Type B pancreatic cell (in vitro differentiated cells): ENCODE measurements around the gene STEAP4. TPM values are rescaled to one million over a fixed set of nuclear protein-coding genes. Genes with fewer than 3 reads are reported as not detected.

Experiments used
- DNase-seq: peaks from one replicate; pipeline ENCODE4 v3.0.0; 2021; ENCODE audit warnings: mixed read lengths; ENCODE audit not compliant: unreplicated experiment; ENCODE audit errors: extremely low spot score
- H3K27ac Mint-ChIP-seq: 2 replicates; pipeline ENCODE4 v1.8.0; 2021; ENCODE audit warnings: mild to moderate bottlenecking, mixed read lengths
- H3K27me3 Mint-ChIP-seq: 2 replicates; pipeline ENCODE4 v1.8.0; 2021; ENCODE audit warnings: mixed read lengths
- H3K36me3 Mint-ChIP-seq: 2 replicates; pipeline ENCODE4 v1.8.0; 2021; ENCODE audit warnings: mixed read lengths
- H3K4me1 Mint-ChIP-seq: one replicate; pipeline ENCODE4 v1.8.0; 2021; ENCODE audit warnings: mixed read lengths; ENCODE audit not compliant: unreplicated experiment
- H3K4me3 Mint-ChIP-seq: 2 replicates; pipeline ENCODE4 v1.8.0; 2021; ENCODE audit warnings: mild to moderate bottlenecking, mixed read lengths
- H3K9me3 Mint-ChIP-seq: 2 replicates; pipeline ENCODE4 v1.8.0; 2021; ENCODE audit warnings: mixed read lengths
- CTCF ChIP-seq: fragments of 200-600 bp; sonication (generic); conservative IDR thresholded peaks from 2 replicates; pipeline ENCODE4 v1.5.0; 2021; ENCODE audit warnings: antibody characterized with exemption, mild to moderate bottlenecking
- long read RNA-seq: library from polyadenylated mRNA; unstranded; transcript quantifications from one replicate; pipeline ENCODE4 v2.0.0, GENCODE V29; 2020
- total RNA-seq: library from RNA; stranded (reverse); gene quantifications from 2 replicates; pipeline ENCODE4 v1.2.1, GENCODE V29; 2021; ENCODE audit warnings: low replicate concordance

The STEAP4 gene
- total RNA-seq: 1.2 and 1.6 TPM in 2 replicates
- long read RNA-seq, full-length matches to known transcripts: 1 of 2 reads
- long read RNA-seq, partial matches to known transcripts: 0 of 2 reads
- long read RNA-seq, other reads (novel, unspliced or antisense): 1 of 2 reads

DNA sequence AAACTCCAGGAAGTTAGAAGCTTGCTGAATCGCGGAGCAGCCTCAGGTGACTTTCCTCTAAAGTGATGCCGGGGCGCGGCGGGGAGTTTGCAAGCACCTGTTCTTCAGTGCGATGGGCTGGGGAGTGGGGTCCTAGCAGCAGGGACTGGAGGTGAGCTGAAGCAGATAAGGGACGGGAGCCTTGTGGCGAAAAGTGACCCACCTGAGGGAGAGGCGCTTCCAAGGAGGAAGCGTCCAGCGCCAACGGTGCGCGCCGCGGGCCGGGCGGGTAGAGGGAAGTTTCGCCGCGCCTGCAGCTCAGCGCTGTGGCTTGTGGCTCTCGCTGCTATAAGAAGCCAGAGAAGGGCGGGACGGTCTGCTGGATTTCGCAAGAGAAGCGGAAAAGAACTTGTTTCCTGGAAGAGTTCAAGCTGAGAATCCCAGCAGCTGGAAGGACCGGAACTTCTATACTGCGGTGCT lies at the start of gene STEAP4:
TSS of gene STEAP4 (minus strand) at position 305 of the 459 bp plus-strand sequence. CDS start 22,625 bp downstream, outside the sequence.
- H3K36me3 Mint-ChIP-seq: no peaks in the 10 kb centered on the region
- peak within 1 kb of the TSS; percentile 91 for H3K27ac Mint-ChIP-seq
- no peak for TF ChIP-seq CTCF
- peaks cover 40% of the 10 kb centered on the region for H3K27me3 Mint-ChIP-seq
- H3K9me3 Mint-ChIP-seq: no peaks in the 10 kb centered on the region
- peak within 1 kb of the TSS; percentile 89 for H3K4me3 Mint-ChIP-seq
- peaks cover 10% of the 10 kb centered on the region for H3K4me1 Mint-ChIP-seq
- DNase-seq: peak; percentile 71

GRCh38 chr7:88355011-88355410 lies 48.3 kb upstream of the STEAP4 start:
- Mint-ChIP-seq H3K36me3 (no peaks in the 10 kb centered on the region), H3K4me1 (no peaks in the 10 kb centered on the region), H3K9me3 (no peaks in the 10 kb centered on the region), H3K27ac (no peak overlapping the region), H3K4me3 (no peak overlapping the region), H3K27me3 (peaks cover 9% of the 10 kb centered on the region)
- TF ChIP-seq CTCF: no peak
- no peak for DNase-seq

GRCh38 chr7:88350118-88350517 lies 43.4 kb upstream of the STEAP4 start:
- H3K4me1 Mint-ChIP-seq: no peaks in the 10 kb centered on the region
- DNase-seq: no peak
- H3K27me3 Mint-ChIP-seq: peaks cover 29% of the 10 kb centered on the region
- H3K9me3 Mint-ChIP-seq: no peaks in the 10 kb centered on the region
- no peak overlapping the region for H3K4me3 Mint-ChIP-seq
- H3K36me3 Mint-ChIP-seq: no peaks in the 10 kb centered on the region
- H3K27ac Mint-ChIP-seq: no peak overlapping the region
- TF ChIP-seq CTCF: peak; percentile 51

GRCh38 chr7:88347517-88347916 lies 40.8 kb upstream of the STEAP4 start:
- no peak for DNase-seq
- H3K36me3 Mint-ChIP-seq: no peaks in the 10 kb centered on the region
- TF ChIP-seq CTCF: no peak
- no peak overlapping the region for H3K4me3 Mint-ChIP-seq
- H3K27me3 Mint-ChIP-seq: peaks cover 30% of the 10 kb centered on the region
- H3K27ac Mint-ChIP-seq: no peak overlapping the region
- no peaks in the 10 kb centered on the region for H3K4me1 Mint-ChIP-seq
- no peaks in the 10 kb centered on the region for H3K9me3 Mint-ChIP-seq

- no peak for TF ChIP-seq CTCF
- Mint-ChIP-seq H3K36me3 (no peaks in the 10 kb centered on the region), H3K9me3 (no peaks in the 10 kb centered on the region), H3K27me3 (peaks cover 30% of the 10 kb centered on the region), H3K27ac (no peak overlapping the region), H3K4me3 (no peak overlapping the region), H3K4me1 (no peaks in the 10 kb centered on the region)
- DNase-seq: no peak
These were observed 40.4 kb upstream of the STEAP4 start for GRCh38 chr7:88347090-88347489.
